ENCODE results near the gene LAG3. TPM values are rescaled to one million over a fixed set of nuclear protein-coding genes. Genes with fewer than 3 reads are reported as not detected.

Gene LAG3
- total RNA-seq, 1 donor from 2014 or later: 7.3 TPM

- Mint-ChIP-seq H3K4me1 (ENCODE audit: low read depth, unreplicated experiment) (peaks cover 16% of the 10 kb centered on the region), H3K27ac (ENCODE audit: unreplicated experiment) (no peak overlapping the region), H3K4me3 (ENCODE audit: unreplicated experiment) (no peak overlapping the region), H3K36me3 (ENCODE audit: unreplicated experiment) (peaks cover 5% of the 10 kb centered on the region), H3K27me3 (ENCODE audit: unreplicated experiment) (peaks cover 8% of the 10 kb centered on the region), H3K9me3 (ENCODE audit: unreplicated experiment) (peaks cover 2% of the 10 kb centered on the region)
- TF ChIP-seq CTCF (IDR thresholded peaks at IDR 0.05; ENCODE audit: partially characterized antibody, unreplicated experiment): no peak
- no peak for DNase-seq
Measured at GRCh38 chr12:6795088-6795487, 22.8 kb downstream of the LAG3 start.

DNA sequence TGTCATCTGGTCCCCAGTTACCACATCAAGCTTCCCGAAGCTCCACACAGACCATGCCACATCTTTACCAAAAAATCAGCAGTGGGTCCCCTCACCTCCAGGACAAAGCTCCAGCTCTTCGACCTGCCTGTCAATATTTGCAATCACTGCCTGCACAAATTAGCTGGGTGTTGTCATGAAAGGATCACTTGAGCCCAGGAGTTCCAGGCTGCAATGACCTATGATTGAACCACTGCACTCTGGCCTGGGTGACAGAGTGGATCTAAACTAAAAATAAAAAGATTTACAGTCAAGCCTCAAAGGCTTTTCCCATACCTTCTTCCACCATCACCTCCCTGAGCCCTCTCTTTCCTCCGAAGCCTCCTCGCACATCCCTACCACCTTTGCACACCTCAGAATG, 24.3 kb downstream of the LAG3 start:
- peaks cover 2% of the 10 kb centered on the region for H3K9me3 Mint-ChIP-seq (ENCODE audit: unreplicated experiment)
- H3K4me3 Mint-ChIP-seq (ENCODE audit: unreplicated experiment): no peak overlapping the region
- H3K27me3 Mint-ChIP-seq (ENCODE audit: unreplicated experiment): peaks cover 8% of the 10 kb centered on the region
- no peak overlapping the region for H3K27ac Mint-ChIP-seq (ENCODE audit: unreplicated experiment)
- H3K4me1 Mint-ChIP-seq (ENCODE audit: low read depth, unreplicated experiment): peaks cover 16% of the 10 kb centered on the region
- DNase-seq: no peak
- TF ChIP-seq CTCF (IDR thresholded peaks at IDR 0.05; ENCODE audit: partially characterized antibody, unreplicated experiment): no peak
- H3K36me3 Mint-ChIP-seq (ENCODE audit: unreplicated experiment): peaks cover 5% of the 10 kb centered on the region

GRCh38 chr12:6799147-6799546, 26.8 kb downstream of the LAG3 start:
- DNase-seq: no peak
- Mint-ChIP-seq H3K27ac (ENCODE audit: unreplicated experiment) (no peak overlapping the region), H3K9me3 (ENCODE audit: unreplicated experiment) (peaks cover 1% of the 10 kb centered on the region), H3K4me1 (ENCODE audit: low read depth, unreplicated experiment) (peaks cover 5% of the 10 kb centered on the region), H3K27me3 (ENCODE audit: unreplicated experiment) (peaks cover 5% of the 10 kb centered on the region), H3K4me3 (ENCODE audit: unreplicated experiment) (no peak overlapping the region), H3K36me3 (ENCODE audit: unreplicated experiment) (peaks cover 2% of the 10 kb centered on the region)
- no peak for TF ChIP-seq CTCF (IDR thresholded peaks at IDR 0.05; ENCODE audit: partially characterized antibody, unreplicated experiment)

DNA sequence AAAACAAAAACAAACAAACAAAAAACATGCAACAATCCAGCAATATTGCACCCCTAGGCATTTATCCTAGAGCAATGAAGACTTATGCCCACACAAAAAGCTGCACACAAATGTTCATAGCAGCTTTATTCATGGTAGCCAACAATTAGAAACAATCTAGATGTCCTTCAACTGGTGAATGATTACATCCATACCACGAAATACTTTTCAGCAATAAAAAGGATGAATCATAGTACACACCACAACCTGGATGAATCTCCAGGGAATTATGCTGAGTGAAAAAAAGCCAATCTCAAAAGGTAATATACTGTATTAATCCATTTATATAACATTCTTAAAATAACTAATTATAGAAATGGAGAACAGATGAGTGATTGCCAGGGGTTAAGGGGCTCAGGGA, 34.9 kb downstream of the LAG3 start:
- H3K4me3 Mint-ChIP-seq (ENCODE audit: unreplicated experiment): no peak overlapping the region
- no peak overlapping the region for H3K27ac Mint-ChIP-seq (ENCODE audit: unreplicated experiment)
- no peak for DNase-seq
- H3K9me3 Mint-ChIP-seq (ENCODE audit: unreplicated experiment): peaks cover 2% of the 10 kb centered on the region
- TF ChIP-seq CTCF (IDR thresholded peaks at IDR 0.05; ENCODE audit: partially characterized antibody, unreplicated experiment): no peak
- no peaks in the 10 kb centered on the region for H3K27me3 Mint-ChIP-seq (ENCODE audit: unreplicated experiment)
- H3K4me1 Mint-ChIP-seq (ENCODE audit: low read depth, unreplicated experiment): no peaks in the 10 kb centered on the region
- H3K36me3 Mint-ChIP-seq (ENCODE audit: unreplicated experiment): peaks cover 5% of the 10 kb centered on the region

DNA sequence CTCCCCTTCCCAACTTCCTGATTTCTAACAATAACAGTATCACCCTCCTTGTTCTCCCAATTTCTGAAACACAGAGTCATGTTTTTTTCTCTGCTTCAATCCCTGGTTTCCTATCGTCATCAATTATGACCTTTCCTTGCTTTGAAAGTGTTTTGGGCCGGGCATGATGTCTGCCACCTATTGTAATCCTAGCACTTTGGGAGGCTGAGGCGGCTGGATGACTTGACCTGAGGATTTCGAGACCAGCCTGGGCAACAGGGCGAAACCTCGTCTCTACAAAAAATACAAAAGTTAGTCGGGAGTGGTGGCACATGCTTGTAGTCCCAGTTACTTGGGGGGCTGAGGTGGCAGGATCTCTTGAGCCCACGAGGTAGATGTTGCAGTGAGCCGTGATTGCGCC, 36.7 kb downstream of the LAG3 start:
- TF ChIP-seq CTCF (IDR thresholded peaks at IDR 0.05; ENCODE audit: partially characterized antibody, unreplicated experiment): no peak
- DNase-seq: no peak
- H3K9me3 Mint-ChIP-seq (ENCODE audit: unreplicated experiment): peaks cover 2% of the 10 kb centered on the region
- H3K27ac Mint-ChIP-seq (ENCODE audit: unreplicated experiment): no peak overlapping the region
- no peaks in the 10 kb centered on the region for H3K27me3 Mint-ChIP-seq (ENCODE audit: unreplicated experiment)
- H3K4me3 Mint-ChIP-seq (ENCODE audit: unreplicated experiment): no peak overlapping the region
- peaks cover 3% of the 10 kb centered on the region for H3K36me3 Mint-ChIP-seq (ENCODE audit: unreplicated experiment)
- H3K4me1 Mint-ChIP-seq (ENCODE audit: low read depth, unreplicated experiment): no peaks in the 10 kb centered on the region

Data from glutamatergic neuron (in vitro differentiated cells).